Measurements from ENCODE around the gene FBXO22. TPM values are rescaled to one million over a fixed set of nuclear protein-coding genes. Genes with fewer than 3 reads are reported as not detected.

Gene FBXO22
- polyA plus RNA-seq, 4 donors, result 11.6 to 24.0 (median 18.6) TPM

Other genes starting within 250 kb of the FBXO22 start
- 1 to 10 TPM in 2 of 4 donors, under 1 TPM in 2; 0.22 to 7.2 (median 2.5) TPM for gene CSPG4, start 191.0 kb upstream of the FBXO22 start, polyA plus RNA-seq
- gene UBE2Q2, start 60.4 kb upstream of the FBXO22 start, polyA plus RNA-seq, result 10 to 100 TPM in 2 of 4 donors, 1 to 10 TPM in 2; 2.5 to 14.8 (median 10.2) TPM
- gene NRG4, start 108.5 kb downstream of the FBXO22 start, polyA plus RNA-seq, result under 1 TPM in 2 of 4 donors, not detected in 2; 0.21 to 0.92 TPM
- 1 to 10 TPM in 1 of 4 donors, under 1 TPM in 1, not detected in 2; 0.88 to 1.1 TPM for gene TMEM266, start 156.1 kb downstream of the FBXO22 start, polyA plus RNA-seq